HG03571 (cell line): ENCODE results near the gene CAPN10.
A peak's percentile ranks its signal among the peaks of the same experiment; 100 is the strongest.

Source experiments
- ATAC-seq: cut with Tn5 transposase; IDR thresholded peaks from one replicate; pipeline ENCODE4 v1.9.1; 2021; ENCODE audit not compliant: unreplicated experiment

Gene CAPN10

DNA sequence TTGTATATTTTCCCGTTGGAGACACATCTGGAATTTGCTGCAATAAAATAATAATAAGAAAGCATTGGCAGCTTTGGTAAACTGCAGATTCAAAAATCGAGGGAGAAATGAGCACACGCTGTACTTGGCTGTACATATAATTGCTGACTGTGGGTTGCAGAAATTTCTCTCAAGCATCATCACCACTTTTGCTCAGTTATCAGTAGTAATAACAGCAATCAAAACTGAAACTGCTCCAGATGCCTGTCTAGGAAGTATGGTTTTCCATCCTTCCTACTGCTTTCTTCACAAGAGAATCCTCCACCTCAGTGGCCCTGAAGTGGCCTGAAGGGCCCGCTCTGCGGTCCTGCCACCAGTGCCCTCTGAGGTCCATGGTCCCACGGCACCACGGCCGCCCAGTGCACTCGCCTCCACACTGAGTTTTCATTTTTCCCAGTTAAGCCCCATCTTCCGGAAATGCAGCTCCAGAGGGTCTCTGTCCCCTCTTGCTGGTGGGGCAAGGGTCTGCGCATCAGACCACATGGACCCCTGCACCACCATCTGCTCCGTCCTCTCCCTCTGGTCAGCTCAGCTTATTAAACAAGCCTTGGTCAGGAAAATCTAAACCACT lies 22.5 kb upstream of the CAPN10 start:
- no peak for ATAC-seq

DNA sequence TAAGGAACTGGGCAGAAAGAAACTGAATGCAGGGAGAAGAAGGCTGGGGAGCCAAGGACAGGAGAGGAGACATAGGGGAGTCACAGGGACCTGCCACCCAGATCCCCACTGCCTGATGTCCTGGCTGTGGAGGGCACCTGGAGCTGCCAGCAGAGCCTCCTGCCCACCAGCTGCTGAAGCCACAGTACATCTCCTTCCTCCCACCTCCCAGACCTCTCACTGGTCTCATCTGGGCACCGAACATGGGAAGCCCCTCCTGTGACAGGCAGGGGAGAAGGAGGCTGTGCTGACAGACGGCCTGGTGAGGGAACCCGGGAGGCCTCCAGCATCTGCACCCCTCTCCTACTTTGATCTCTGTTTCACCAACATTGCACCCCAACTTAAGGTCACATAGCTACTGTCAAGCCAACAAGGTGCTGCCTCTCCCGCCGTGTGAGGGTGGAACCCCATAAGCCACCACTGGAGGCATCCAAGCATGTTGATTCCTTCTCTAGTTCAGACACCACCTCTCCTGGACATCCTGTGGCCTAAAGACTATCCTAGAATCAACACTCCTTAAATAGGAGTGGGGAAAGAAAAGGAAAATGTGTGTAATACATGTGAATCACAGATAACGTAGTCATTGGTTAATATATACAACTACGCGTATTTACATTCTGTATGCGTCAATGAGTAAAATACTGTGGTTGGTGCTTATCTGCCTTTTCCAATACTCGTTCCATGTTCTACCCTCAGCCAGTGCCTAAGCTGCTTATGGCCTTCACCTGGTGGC lies 21.8 kb upstream of the CAPN10 start:
- no peak for ATAC-seq

DNA sequence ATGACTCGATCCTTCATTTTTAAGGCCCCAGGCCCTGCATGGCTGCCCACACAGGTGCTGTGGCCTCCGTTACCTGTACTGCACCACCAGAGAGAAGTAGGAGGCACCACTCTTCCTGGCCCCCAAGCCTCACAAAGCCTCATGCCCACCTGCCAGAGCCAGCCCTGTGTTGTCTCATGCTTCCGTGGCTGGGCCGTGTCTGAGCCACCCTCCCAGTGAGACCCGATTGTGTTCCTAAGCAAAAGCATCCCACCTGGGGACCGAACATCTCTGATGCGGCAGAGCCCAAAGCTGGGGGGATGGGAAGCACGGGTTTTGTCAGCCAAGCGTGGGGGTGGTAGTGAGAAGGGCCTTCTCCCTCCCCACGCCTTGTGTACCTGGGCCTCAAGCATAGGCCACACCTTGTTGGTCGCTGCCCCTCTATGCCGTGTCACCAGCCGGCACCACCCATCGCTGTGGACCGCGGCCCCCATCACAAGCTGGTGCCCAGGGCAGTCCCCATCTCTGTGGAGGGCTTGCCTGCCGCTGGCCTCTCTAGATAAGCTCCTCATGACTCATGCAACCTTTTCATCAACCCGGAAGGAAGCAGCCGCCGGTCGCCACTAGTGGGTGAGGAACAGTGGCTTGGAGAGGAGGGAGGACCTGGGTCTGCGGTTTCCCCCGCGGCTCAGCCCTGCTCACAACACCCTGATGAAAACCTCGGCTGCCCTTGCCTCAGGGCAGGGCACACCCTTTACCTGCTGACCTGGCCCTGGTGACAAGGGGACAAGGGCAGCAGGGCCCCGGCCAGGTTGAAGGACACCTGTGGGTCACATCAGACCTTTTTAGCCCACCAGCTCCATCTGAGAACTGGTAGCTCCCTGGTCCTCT lies 21.0 kb upstream of the CAPN10 start:
- peak; percentile 31 for ATAC-seq

DNA sequence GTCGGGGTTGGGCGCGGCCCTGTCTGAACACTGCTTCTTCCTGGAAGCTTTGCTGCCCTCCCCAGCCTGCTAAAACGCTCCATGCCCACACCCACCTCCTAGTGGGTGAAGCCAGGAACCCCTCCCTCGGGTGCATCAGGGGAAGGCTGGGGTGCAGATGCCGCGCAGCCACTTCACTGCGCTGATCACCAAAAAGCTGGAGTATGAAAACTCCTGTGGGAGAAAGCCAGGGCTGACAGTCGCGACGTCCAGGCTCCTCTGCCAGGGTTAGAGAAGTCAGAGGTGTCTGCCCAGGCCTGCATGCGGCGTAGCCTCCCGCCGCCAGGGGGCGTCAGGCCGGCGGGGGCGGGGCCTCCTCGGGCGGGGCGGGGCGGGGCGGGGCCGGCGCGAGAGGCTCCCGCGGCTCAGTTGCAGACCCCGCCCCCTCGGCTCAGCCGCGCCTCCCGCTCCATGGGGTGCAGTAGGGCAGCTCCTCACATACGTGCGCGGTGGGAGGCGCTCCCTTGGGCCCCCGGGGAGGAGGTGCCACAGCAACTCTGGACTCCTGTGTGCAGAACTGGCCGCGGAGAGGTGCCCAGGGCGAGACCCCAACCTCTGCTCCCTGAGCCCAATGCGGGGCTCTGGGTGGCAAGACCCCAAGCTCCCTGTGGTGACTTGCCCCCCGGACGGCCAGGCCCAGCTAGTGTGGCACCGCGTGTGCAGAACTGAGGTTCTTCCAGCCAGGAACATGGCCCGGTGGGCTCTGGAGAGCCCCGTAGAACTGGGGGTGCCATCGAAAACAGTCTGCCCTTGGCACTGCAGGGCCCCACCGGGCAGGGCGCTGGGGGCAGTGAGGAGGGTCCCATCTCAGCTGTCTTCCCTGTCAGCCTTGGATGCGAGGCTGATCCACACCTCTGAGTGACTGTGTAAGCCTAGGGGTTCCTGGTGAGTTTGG lies 20.1 kb upstream of the CAPN10 start:
- peak; percentile 42 for ATAC-seq

DNA sequence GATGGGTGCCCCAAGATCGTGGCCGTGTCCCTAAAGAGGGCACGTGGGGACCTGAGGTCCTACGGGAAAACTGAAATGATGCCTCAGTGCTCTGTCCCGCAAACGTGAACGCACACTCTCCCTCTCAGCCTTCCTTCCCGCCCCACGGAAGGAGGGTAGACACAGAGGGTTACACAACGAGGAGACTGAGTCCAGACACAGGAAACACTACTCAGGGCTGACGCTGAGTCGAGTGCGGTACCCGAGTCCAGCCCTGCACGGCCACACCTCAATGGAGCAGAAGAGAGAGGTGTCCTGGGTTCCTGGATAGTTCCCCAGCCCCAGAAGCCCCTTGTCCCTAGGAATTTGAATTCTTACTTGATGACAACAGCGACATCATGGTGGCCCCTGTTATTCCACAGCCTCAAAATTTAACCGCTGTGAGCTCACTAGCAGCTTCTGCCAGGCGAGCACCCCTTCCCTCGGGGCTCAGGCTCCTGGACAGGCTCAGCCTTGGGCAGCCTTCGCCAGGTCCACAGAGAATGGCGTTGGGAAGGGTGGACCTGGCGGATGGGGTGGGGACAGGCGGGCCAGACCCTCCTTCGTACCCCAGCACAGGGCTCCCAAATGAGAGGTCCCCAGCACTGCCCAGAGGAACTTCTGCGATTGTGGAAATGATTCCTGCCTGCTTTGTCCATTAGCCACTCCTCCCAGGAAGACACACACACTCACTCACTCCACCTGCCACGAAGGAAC lies 19.2 kb upstream of the CAPN10 start:
- no peak for ATAC-seq

GRCh38 chr2:240567872-240568677 lies 18.5 kb upstream of the CAPN10 start, which contains the start of gene RNPEPL1:
RNPEPL1 (plus strand) TSS chr2:240568484; CDS start chr2:240568587, 103 bp downstream.
- peak; percentile 21 for ATAC-seq

GRCh38 chr2:240568678-240569522 lies 17.6 kb upstream of the CAPN10 start:
- peak; percentile 19 for ATAC-seq

DNA sequence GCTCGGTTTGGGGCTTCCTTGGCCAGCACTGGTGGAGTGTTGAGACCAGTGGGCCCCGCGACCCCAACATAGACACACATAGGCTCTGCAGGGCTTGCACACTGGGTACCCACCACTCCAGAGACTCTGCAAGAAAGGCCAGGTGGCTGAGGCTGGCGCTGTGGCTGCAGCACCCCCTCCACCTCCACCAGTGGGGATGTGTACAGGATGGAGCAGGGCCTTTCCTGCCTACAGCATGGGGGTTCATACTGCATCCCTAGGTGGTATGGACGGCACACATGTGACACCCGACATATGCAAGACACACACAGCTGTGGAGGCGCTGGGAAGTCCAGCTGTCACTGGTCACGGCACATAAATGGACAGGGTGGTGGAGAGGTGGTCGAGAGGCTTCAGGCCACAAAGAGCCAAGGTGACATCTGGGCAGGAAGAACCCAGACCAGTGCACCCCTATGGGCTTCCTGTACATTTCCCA lies 17.0 kb upstream of the CAPN10 start:
- ATAC-seq, result no peak

GRCh38 chr2:240569998-240570530 lies 16.5 kb upstream of the CAPN10 start:
- ATAC-seq, result no peak

DNA sequence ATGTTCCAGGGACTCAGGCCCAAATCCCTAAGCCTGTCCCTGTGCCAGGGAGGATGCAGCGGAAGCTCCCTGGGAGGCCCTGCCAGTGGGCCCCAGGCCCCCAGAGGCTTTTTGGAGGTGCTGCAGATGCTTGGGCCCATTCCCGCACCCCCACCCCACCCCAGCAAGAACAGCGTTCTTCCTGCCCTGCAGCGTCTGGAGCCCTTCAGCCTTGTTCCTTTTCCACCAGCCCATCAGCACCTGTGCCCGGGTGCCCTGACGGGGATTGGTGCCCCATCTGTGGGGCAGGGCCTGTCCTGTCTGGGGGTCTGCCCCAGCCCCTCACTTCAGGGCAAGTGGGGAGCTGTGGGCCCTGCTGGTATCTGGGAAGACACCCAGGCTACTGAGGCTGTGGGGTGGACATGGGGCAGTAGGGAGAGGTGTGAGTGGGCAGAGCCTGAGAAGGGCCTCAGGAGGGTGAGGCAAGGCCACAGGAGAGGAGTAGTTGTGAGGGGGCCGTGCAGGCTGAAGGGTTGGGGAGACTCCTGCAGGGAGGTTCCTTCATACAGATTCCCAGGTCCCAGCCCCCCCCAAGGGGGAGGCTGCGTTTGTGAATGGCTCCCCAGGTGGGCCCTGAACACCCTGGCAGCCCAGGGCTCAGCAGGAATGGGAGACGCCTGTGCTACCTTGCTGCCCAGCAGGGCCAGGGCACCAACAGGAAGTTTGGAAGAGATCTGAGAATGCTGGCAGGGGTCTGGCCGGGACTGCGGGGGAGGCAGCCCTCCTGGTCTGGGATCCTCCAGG lies 15.8 kb upstream of the CAPN10 start:
- ATAC-seq, result no peak

- no peak for ATAC-seq
These were observed 15.1 kb upstream of the CAPN10 start for GRCh38 chr2:240571314-240571973.

DNA sequence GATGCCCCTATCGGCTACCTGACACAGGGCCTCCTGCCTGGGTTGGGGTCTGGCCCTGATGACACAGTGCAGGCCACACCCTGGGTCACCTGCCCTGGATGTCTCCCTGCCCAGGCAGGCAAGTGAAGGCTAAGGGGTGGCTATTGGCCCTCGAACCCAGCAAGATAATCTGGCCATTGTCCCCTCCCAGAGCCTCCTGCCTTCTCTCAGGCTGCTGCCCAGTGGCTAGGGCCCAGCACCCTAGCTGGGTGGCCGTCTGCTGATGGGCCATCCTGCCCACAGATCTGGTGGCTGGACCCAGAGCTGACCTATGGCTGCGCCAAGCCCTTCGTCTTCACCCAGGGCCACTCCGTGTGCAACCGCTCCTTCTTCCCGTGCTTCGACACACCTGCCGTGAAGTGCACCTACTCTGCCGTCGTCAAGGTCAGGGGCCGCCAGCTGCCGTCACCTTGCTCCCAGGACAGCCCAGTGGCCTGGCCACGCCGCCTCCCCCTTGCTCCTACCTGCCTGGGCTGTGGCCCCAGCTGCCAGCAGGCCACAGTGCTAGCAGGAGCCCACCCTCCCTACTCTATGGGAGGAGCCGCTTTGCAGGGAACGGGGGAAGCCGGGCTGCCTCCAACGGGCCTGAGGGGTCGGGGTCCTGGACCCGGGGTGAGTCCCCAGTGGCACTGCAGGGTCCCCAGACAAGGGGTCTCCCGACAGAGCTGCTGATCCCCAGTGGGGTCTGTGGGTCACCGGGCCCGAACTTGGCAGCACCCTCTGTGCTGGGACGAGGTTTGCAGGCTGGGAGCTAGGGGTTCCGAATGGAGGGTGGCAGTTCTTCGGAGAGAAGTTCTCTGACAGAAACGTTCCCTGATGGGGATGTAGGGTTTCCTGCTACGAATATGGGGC lies 14.1 kb upstream of the CAPN10 start:
- ATAC-seq, result no peak

DNA sequence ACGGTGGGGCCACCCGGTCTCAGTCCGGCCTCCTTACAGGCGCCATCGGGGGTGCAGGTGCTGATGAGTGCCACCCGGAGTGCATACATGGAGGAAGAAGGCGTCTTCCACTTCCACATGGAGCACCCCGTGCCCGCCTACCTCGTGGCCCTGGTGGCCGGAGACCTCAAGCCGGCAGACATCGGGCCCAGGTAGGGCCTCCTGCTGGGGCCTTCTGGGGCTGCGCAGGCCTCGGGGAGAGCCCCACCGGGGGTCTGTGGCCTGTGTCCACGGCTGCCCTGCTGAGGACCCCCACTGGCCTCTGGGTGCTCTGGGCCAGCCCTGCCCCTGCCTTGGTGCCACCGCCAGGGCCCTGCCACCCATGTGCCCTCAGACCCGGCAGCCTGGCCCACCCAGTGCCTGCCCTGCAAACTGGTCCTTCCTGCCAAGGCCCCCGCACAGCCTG lies 13.4 kb upstream of the CAPN10 start:
- no peak for ATAC-seq

DNA sequence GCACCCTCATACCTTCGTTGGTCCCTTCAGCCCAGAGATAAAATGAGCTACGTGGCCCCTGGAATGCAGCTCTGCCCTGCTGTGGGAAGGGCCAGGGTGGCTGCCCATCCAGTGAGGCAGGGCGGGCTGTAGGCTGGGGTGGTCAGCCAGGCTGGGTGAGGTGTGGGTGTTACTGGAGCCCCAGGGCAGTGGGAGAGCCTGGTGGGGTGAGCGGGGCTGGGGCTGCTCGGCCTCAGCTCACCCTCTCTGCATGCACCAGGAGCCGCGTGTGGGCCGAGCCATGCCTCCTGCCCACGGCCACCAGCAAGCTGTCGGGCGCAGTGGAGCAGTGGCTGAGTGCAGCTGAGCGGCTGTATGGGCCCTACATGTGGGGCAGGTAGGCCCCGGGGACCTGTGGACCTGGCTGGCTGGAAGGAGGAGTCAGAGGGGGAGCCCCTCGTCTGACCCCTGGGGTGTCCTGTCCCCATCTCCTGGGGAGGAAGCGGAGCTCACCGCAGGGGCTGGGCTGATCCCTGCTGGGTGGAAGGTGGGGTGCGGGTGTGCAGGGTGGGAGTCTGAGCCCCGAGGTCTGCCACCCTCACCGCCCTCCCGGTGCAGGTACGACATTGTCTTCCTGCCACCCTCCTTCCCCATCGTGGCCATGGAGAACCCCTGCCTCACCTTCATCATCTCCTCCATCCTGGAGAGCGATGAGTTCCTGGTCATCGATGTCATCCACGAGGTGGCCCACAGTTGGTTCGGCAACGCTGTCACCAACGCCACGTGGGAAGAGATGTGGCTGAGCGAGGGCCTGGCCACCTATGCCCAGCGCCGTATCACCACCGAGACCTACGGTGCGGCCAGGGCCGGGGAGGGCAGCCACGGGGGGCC lies 12.8 kb upstream of the CAPN10 start:
- ATAC-seq, result no peak
